HepG2 (cell line): ENCODE data around the gene DLG2. TPM values are rescaled to one million over a fixed set of nuclear protein-coding genes. Genes with fewer than 3 reads are reported as not detected.

Experiments
- AGO2 ChIP-seq: fragments of 200-400 bp; formaldehyde crosslinking; optimal IDR thresholded peaks from 2 replicates; pipeline ENCODE3; 2017; ENCODE audit warnings: mild to moderate bottlenecking, low read depth, low read length, moderate library complexity
- GPBP1L1 ChIP-seq: sonication (generic); formaldehyde crosslinking; IDR thresholded peaks from 2 replicates; pipeline ENCODE4 v1.5.0; 2020; ENCODE audit warnings: mild to moderate bottlenecking, missing genetic modification reagents
- XRCC5 ChIP-seq: fragments of 200-400 bp; formaldehyde crosslinking; optimal IDR thresholded peaks from 2 replicates; pipeline ENCODE3; 2017; ENCODE audit warnings: mild to moderate bottlenecking, low read length
- ZNF564 ChIP-seq: sonication (generic); formaldehyde crosslinking; IDR thresholded peaks from 2 replicates; pipeline ENCODE4 v1.8.1; 2023; ENCODE audit warnings: mild to moderate bottlenecking, missing genetic modification reagents
- ZNF792 ChIP-seq: IDR thresholded peaks from 2 replicates; pipeline ENCODE4 v1.6.1; 2016
- polyA plus RNA-seq, 8 experiments: library from polyadenylated mRNA; depleted of rRNA in 3 of 8; stranded (reverse) in 7 of 8; unstranded in 1 of 8; fragments of >200 nt; fragmentation: Illumina TruSeq in 4 of 8; extraction: Trizol in 4 of 8; gene quantifications; 2 replicates each; pipeline versions ENCODE4 v1.2.1 to v1.2.3, GENCODE V29; 2011 to 2016; ENCODE audit warnings: low read depth in 4 of 8, missing spikeins in 1 of 8, mixed read lengths in 1 of 8; ENCODE audit not compliant: insufficient read depth in 1 of 8
- total RNA-seq, 5 experiments: library from RNA; depleted of rRNA; stranded (reverse); fragments of >200 nt; fragmentation: Illumina TruSeq; extraction: Trizol; gene quantifications; 2 replicates each; pipeline ENCODE4 v1.2.3, GENCODE V29; 2016; ENCODE audit warnings: low read depth in 1 of 5
- TF ChIP-seq, protein P1 (sequence below): sonication (generic); formaldehyde crosslinking; conservative IDR thresholded peaks from 2 replicates; pipeline ENCODE4 v1.8.0; 2022; ENCODE audit warnings: missing genetic modification reagents
- TF ChIP-seq, protein P2 (sequence below): sonication (generic); formaldehyde crosslinking; IDR thresholded peaks from 2 replicates; pipeline ENCODE4 v1.5.0; 2020; ENCODE audit warnings: mild to moderate bottlenecking, missing genetic modification reagents
- TF ChIP-seq, protein P3 (sequence below): sonication (generic); formaldehyde crosslinking; IDR thresholded peaks from 2 replicates; pipeline ENCODE4 v1.5.1; 2020; ENCODE audit warnings: mild to moderate bottlenecking, missing genetic modification reagents, moderate library complexity

Gene DLG2
- total and polyA plus RNA-seq, 2 of the 13 experiments (the other 11 are each of a cell fraction or from before 2014, with no cell fraction given) = 0.46 to 1.0 TPM

- TF ChIP-seq, protein P1, sequence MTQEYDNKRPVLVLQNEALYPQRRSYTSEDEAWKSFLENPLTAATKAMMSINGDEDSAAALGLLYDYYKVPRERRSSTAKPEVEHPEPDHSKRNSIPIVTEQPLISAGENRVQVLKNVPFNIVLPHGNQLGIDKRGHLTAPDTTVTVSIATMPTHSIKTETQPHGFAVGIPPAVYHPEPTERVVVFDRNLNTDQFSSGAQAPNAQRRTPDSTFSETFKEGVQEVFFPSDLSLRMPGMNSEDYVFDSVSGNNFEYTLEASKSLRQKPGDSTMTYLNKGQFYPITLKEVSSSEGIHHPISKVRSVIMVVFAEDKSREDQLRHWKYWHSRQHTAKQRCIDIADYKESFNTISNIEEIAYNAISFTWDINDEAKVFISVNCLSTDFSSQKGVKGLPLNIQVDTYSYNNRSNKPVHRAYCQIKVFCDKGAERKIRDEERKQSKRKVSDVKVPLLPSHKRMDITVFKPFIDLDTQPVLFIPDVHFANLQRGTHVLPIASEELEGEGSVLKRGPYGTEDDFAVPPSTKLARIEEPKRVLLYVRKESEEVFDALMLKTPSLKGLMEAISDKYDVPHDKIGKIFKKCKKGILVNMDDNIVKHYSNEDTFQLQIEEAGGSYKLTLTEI = no peak
- TF ChIP-seq ZNF792 (CRISPR knock-in tag) = no peak
- TF ChIP-seq, protein P2, sequence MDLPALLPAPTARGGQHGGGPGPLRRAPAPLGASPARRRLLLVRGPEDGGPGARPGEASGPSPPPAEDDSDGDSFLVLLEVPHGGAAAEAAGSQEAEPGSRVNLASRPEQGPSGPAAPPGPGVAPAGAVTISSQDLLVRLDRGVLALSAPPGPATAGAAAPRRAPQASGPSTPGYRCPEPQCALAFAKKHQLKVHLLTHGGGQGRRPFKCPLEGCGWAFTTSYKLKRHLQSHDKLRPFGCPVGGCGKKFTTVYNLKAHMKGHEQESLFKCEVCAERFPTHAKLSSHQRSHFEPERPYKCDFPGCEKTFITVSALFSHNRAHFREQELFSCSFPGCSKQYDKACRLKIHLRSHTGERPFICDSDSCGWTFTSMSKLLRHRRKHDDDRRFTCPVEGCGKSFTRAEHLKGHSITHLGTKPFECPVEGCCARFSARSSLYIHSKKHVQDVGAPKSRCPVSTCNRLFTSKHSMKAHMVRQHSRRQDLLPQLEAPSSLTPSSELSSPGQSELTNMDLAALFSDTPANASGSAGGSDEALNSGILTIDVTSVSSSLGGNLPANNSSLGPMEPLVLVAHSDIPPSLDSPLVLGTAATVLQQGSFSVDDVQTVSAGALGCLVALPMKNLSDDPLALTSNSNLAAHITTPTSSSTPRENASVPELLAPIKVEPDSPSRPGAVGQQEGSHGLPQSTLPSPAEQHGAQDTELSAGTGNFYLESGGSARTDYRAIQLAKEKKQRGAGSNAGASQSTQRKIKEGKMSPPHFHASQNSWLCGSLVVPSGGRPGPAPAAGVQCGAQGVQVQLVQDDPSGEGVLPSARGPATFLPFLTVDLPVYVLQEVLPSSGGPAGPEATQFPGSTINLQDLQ (CRISPR knock-in tag) = no peak
- no peak for TF ChIP-seq XRCC5
- no peak for TF ChIP-seq AGO2
- TF ChIP-seq, protein P3, sequence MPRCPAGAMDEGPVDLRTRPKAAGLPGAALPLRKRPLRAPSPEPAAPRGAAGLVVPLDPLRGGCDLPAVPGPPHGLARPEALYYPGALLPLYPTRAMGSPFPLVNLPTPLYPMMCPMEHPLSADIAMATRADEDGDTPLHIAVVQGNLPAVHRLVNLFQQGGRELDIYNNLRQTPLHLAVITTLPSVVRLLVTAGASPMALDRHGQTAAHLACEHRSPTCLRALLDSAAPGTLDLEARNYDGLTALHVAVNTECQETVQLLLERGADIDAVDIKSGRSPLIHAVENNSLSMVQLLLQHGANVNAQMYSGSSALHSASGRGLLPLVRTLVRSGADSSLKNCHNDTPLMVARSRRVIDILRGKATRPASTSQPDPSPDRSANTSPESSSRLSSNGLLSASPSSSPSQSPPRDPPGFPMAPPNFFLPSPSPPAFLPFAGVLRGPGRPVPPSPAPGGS (CRISPR knock-in tag) = no peak
- no peak for TF ChIP-seq GPBP1L1 (CRISPR knock-in tag)
- no peak for TF ChIP-seq ZNF564
- TF ChIP-seq, all 625 proteins: peak for 0
Measured at GRCh38 chr11:84193706-84194105, 1433.4 kb downstream of the DLG2 start (continued).
